GM21423 (cell line): ENCODE measurements around the gene TEF.
A peak's percentile ranks its signal among the peaks of the same experiment; 100 is the strongest.
"Not testable (repeated sequence)": the region's sequence is repeated elsewhere in the genome, so short reads cannot be mapped to it uniquely, and the experiment has no call there.

Source experiments
- ATAC-seq: cut with Tn5 transposase; IDR thresholded peaks from one replicate; pipeline ENCODE4 v1.9.1; 2021; ENCODE audit warnings: mild to moderate bottlenecking, moderate library complexity; ENCODE audit not compliant: unreplicated experiment

The TEF gene

DNA sequence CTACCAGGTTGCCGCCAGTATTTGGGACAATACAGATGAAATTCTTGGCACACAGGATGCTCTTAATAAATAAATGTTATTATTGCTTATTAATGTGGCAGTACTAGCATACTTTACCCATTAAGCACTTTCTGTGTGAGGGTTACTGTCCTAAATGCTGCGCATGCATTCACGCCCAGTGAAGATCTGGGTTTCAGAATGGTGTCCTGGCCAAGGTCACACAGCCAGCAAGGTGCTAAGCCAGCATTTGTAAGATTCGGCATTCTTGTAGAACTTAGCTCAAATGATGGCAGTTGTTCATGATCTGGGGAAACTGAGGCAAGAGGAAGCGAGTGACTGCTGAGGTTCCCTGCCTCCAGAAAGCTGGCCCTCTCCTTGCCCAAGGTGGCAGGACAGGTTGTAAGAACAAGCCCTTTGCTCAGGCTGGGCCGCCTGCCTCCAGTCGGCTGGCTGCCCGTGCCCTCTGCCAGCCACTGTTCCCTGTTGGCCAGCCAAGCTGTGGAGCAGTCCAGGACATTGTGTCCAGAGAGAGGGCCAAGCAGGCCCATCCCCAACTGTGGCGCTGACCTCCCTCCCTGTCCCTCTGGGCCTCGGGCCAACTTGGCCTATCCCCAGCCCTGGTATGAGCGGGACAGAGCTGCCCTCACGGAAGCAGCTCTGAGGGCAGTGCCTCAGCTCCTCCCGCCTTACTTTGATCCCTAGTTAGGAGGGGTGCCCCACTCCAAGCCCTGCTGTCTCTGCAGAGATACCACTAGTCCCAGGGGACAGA lies 36.1 kb downstream of the TEF start:
- ATAC-seq: no peak

DNA sequence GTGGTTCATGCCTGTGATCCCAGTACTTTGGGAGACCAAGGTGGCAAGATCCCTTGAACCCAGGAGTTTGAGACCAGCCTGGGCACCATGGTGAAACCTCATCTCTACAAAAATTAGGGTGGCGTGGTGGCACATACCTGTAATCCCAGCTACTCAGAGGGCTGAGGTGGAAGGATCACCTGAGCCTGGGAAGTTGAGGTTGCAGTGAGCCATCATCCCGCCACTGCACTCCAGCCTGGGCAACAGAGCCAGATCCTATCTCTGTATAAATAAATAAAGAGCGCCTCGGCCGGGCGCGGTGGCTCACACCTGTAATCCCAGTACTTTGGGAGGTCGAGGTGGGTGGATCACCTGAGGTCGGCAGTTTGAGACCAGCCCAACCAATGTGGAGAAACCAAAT lies 37.0 kb downstream of the TEF start:
- no peak for ATAC-seq

DNA sequence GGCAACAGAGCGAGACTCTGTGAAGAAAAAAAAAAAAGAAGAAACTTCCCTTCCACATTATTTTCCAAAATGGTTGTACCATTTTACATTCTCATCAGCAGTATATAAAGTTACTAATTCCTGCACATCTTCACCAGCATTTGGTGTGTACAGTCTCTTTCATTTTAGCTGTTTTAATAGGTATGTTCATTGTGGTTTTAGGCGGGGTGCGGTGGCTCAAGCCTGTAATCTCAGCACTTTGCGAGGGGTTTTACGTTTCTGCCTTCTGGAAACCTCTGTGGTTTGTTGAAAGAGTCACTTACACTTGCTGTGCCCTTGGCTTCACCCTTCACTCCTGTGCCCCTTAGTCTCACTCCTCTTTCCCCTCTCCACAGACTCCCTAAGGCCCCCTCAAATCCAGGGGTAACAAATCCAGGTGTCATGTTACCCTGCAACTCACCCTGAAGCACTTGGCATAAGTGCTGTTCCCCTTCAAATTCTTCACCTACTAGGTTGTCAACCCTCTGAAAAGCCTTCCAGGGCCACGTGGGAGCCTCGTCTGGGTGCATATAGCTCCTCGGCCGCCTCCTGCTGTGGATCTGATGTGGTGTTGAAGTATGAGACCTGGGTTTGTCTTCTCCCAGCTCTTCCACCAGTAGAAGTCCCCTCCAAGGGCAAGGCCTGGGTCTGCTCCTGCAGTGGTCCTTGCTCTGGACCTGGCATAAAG lies 44.1 kb downstream of the TEF start:
- ATAC-seq: no peak

DNA sequence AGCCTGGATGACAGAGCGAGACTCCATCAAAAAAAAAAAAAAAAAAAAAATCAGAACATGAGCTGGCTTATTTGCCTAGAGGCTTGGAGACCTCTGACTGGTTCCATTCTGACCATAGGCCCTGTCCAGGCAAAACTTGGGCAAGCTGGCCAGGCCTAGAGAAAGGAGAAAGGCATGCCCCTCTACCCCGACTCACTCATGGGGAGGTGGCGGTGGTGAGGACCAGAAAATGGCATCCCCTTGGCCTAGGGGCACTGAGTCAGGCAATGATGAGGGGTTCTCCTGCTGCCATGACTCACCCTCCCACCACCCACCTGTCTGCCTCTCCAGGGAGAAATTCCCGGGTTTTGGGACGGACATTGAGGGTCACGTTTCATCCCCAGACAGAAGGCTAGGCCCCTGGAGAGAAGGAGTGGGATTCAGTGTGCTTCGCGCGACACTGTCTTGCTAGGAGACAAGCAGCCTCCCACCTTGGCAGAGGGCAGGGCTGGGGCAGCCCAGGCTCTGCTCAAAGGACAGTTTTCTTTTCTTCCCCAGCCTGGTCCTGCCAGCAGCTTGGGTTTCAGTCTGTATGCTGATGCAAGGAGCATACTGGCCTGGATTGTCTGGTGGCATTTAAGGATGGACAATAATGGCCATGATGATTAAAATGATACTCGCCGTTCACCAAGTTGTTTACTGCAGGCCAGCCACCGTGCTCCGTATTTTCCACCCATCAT lies 47.6 kb downstream of the TEF start:
- no peak for ATAC-seq

DNA sequence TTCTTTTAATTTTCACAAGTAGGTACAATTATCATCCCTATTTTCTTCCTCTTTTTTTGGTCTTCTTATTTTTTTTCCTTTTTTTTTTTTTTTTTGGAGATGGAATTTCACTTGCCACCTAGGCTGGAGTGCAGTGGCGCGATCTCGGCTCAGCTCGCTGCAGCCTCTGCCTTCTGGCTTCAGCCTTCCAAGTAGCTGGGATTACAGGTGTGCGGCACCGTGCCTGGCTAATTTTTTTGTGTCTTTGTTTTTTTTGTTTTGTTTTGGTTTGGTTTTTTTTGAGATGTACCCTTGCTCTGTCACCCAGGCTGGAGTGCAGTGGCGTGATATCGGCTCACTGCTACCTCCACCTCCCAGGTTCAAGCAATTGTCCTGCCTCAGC lies 48.2 kb downstream of the TEF start:
- no peak for ATAC-seq

DNA sequence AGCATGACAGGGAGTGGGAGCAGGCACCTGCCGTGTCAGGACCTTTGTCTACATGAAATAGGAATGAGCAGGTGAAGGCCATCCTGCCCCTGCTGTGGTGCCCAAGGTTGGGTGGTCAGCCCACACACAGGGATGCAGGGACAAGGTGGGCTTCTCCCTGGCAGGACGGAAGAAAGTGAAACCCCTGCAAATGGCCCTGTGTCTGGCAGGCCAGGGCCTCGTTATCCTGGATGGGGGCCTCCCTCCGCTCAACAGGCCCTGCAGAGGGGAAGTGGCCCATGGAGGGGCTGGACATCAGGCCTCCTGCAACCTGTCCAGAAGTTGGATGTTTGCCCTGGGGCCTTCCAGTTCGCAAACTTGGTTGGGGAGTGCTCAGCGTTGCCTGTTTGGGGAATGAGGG lies 49.9 kb downstream of the TEF start:
- no peak for ATAC-seq

DNA sequence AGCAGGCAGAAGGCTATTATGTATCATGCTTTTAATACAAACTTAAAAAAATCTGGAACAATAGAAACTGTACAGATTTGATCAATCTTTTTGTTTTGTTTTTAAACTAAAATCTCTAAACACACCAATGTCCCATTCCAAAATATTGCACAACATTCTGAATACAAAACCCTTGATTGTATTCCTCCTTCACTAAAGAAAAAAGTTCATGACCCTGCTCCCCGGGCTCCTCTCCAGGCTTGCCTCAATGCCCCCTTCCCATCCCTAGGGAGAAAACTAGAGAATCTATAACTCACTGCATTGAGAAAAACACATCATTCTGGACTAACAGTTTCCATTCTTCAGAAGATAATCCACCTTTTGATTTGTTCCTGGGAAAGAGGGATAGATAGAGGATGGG lies 51.7 kb downstream of the TEF start:
- ATAC-seq: not testable (repeated sequence)

DNA sequence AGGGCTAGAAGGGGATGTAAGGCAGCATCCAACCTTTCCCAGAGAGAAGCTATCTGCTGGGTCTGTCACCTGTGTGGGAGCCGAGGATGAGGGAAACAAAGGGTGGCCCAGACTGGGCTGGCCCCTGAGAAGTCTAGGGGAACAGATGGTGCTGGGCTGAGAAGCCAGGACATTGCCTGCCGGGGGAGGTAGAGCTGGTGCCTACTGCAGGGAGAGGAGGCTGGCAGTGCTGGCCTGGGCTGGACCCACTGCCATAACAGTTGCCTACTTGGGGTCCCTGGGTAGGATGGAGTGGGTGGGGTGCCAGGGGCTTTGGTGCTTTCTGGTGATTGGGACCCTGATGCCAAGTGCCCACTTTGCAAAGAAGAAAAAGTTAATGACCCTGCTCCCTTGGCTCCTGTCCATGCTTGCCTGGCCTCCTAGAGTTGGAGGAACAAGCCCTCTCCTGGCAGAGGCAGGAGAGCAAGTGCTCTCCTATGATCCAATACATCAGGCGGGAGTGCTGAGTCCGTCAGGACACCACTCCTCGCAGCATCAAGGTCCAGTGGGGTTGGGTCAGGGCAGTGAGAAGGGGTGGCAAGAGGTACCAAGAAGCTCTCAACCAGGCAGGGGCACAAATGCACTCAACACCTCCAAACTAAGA lies 52.7 kb downstream of the TEF start:
- not testable (repeated sequence) for ATAC-seq

DNA sequence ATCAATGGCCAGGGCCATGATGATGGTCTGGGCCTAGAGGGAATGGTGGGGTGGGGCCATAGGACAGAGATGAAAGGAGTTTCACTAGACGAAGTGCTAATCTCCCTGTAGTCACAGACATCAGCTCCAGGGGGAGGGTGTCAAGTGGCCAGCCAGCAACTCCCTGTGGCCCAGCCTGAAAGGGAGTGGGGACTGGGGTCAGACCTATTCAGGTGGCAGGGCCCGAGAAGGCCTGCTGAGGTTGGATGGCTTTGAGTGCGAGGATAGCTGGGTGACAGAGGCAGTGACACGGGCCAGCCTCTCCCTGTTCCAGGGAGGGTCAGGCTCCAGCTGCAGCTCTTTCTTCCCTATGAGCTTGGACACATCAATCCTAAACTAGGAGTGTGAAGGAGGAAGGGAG lies 53.8 kb downstream of the TEF start:
- ATAC-seq: no peak

DNA sequence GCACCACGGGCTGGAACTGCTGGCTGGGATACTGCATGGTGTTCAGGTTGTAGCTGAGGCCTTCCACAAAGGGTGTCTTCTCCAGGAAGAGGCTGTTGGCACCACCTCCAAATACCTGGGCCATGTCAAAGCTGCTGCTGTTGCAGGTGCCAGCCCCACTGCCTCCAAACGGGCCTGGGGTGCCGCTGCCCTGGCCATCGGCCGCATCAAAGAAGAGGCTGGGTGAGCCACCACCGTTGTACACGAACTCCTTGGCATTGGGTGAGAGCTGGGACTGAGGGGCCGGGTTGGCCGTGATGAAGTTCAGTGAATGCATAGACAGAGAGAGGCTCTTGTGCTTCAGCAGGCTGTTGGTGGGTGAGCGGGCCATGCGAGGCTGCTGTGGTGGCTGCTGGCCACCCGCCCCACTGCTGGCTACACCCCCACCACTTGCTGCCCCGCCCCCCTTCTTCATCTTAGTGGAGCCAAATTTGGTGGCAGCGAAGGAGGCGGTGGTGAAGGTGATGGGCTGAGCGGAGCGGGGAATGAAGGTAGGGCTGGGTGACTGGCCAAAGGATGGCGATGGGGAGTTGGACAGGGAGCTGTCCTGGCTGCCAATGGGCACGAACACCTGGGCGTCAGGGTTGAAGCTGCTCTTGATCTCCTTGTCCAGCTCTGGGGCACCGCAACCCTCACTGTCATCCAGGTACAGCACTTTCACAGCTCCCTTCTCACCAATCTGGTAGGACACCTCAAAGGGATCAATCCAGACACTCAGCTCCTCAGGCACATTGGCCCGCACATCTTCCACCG lies 54.8 kb downstream of the TEF start:
- no peak for ATAC-seq

DNA sequence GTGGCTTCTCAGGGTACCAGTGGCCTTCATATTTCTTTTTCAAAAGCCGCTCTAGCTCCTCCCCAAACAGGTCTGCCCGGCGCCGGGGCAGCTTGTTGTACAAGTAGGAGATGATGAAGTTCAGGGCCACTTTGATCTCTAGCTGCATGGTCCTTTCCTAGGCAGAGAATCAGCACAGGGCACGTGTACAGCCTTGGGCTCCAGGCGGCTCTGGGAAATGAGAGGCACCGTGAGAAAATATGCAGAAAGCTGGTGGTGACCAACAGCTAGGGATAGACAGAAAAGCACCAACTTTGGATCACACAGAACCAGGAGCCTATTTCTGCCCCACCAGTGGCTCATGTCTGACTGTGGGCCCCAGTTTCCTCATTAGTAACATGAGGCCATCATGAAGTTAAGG lies 55.5 kb downstream of the TEF start:
- no peak for ATAC-seq

DNA sequence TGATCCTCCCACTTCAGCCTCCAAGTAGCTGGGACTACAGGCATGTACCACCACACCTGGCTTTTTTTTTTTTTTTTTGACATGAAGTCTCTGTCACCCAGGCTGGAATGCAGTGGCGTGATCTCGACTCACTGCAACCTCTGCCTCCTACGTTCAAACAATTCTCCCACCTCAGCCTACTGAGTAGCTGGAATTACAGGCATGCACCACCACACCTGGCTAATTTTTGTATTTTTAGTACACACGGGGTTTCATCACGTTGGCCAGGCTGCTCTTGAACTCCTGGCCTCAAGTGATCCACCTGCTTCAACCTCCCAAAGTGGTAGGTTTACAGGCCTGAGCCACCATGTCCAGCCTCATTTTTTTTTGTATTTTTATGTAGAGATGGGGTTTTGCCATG lies 58.8 kb downstream of the TEF start:
- ATAC-seq: not testable (repeated sequence)

DNA sequence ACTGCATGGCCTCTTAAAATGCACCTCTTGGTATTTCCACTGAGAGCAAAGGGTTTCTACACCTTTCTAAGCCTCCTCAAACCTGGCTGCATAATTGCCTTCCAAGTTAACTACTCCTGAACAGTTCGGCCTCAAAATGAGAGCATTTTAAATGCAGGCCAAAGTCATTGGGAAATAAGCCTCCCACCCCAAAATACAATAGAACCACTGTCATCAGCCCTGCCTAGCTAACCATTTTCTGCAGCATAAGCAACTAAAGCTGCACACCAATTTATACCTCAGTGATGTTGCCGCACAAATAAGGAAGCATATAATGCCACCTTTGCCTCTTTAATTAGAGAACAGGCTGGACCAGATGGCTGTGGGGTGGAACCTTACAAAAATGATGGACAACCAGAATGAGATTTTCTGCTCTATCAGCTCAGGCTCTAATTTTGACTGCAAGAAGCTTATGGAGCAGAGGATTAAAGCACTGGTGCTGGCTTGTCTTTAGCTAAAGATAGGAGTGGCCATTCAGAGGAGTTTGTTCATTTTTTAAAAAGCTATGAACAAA lies 60.6 kb downstream of the TEF start:
- no peak for ATAC-seq

DNA sequence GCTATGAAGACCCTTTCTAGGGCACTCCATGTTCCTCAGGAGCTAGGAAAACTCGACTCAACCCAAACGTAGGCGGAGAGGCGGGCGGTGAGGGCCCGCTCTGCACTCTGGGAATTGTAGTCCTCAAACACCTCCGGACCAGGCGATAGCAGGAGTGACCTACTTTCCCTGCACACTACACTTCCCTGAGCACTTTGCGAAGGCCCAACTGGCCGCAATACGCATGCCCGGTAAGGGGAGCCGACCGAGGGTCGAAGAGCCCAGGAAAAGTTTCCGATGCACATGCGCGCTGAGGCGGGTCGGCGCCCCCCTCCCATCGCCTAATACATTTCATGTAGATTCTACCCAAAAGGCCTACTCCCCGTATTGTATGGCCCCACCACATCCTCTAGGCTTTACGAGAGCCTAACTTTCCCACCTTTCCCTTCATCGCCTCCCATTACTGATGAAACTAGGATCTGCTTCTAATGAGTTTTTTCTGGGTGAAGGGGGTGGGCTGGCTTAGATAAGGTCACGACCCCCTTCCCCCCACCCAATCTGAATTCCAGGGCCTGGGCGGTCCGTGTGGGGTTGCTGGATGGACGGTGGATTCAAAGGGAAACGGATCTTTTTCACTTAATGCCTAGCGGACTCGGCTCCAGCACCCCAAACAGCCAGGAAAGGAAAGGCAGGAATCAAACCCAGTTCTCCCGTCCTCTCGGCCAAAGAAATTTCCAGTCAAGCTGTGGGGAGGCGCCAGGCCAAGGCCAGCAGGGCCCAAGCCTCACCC lies 62.8 kb downstream of the TEF start:
- ATAC-seq: peak; percentile 47

DNA sequence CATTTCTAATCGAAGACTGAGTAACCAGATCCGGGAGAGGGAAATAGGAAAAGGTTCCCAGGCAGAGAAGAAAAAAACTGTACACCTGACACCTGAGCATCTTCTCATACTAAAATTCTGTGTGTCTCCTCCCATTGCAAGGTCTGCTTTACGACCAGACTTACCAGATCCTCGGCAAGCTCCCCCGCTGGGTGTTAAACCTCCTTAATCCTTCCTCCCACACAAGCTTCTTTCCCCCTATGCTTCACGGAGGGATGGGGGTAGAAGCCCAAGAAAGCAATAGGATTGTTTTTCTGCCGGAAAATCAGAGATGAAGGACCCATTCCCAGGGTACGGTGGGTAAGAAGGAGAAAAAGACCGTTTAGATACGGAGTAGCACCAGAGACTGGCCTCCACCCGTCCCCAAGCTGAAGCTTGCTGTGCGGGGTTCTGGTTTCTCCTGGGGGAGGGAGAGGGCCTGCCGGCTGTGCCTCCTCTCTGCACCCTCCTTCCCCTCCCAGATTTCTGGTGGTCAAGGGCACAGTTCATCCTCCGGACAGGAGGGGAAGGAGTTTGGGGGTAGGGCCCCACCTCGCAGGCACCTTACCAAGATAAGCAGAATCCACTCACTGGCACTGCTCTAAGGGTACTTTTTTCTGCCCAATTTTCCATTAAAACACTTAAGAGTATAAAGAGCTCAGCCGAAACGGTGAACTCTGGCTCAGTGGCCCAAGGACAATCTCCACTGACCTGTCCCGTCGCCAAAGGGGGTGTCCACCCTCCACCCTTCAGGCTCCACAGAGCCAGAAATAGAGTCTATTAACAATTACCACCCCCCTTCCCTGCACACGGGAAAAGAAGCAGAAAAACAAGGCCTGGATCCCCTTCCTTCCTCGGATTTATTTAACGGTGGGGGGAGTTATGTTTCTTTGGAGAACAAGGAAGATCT lies 63.7 kb downstream of the TEF start:
- ATAC-seq: no peak

DNA sequence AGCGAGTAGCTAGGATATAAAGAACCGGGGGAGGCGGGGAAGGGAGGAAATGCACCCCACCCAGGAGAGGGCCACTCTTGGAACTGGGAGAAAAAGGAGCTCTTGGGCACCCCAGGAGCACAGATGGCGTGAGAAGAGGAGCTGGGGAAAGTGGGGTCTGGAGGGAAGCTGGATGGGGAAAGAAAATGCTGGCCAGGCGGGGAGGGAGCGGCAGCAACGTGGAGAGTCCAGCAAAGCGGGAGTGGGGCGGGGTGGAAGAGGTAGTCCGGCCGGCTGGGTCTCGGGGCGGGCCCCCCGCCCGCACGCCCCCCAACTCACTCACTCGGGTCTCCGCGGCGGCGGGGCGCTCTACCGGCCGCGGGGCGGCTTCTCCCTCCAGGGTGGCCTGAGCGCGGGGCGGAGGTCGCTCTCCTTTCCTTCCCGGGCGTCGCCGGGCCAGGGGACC lies 64.3 kb downstream of the TEF start:
- ATAC-seq: no peak

DNA sequence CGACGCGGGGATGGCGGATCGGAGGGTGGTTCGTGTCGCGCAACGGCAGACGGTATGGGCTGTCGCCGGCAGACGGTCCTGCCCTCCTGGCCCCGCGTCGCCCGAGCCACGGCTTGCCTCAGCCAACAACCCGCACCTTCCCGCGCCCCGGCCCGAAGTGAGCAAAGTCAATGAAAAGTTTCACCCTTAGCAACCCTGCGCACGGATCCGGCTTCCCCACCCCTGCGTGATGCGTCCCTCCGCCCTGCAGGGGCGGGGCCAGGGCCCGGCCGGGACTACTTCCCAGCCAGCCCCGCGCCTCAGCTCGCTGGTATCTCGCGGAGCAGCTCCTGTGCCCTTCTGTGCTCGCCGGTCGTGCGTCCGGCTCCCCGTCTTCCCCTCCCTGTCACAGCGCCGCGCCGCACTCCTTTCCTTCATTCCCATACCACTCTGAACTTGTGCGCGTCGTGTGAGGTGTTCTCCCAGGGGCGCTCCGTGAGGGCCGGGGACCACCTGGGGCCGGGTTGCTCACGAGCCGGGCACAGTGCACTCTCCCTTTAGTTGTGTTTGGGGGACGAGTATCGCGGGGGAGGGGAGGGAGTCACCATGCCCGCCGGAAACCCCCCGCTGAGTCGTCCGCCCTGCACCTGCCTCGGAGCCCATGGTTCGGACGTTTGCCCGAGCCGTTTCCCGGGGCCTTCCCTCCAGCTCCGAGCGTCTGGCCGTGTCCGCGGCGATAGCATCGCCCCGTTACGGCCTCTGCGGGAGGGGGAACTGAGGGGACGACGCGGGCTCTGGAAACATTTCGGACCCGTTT lies 65.1 kb downstream of the TEF start, which contains the start of gene TOB2:
TOB2 (minus strand) TSS at position 163 of the 796 bp plus-strand sequence. CDS start 9,456 bp downstream, outside the sequence.
- ATAC-seq: peak; percentile 39
